Progenitor cell of endocrine pancreas (in vitro differentiated cells): ENCODE results near the gene KIF16B. TPM values are rescaled to one million over a fixed set of nuclear protein-coding genes. Genes with fewer than 3 reads are reported as not detected.

Experiments
- DNase-seq: peaks from one replicate; pipeline ENCODE4 v3.0.0; 2021; ENCODE audit warnings: low spot score; ENCODE audit not compliant: unreplicated experiment
- H3K27ac Mint-ChIP-seq: 2 replicates; pipeline ENCODE4 v1.8.0; 2021; ENCODE audit warnings: mild to moderate bottlenecking, moderate library complexity, mixed read lengths
- H3K27me3 Mint-ChIP-seq: 2 replicates; pipeline ENCODE4 v1.8.0; 2021; ENCODE audit warnings: mixed read lengths
- H3K36me3 Mint-ChIP-seq: 2 replicates; pipeline ENCODE4 v1.8.0; 2022; ENCODE audit warnings: mixed read lengths; ENCODE audit not compliant: insufficient read depth
- H3K4me1 Mint-ChIP-seq: 2 replicates; pipeline ENCODE4 v1.8.0; 2021; ENCODE audit warnings: low read depth, mixed read lengths
- H3K4me3 Mint-ChIP-seq: 2 replicates; pipeline ENCODE4 v1.8.0; 2021; ENCODE audit warnings: low read depth, mild to moderate bottlenecking, moderate library complexity, mixed read lengths
- H3K9me3 Mint-ChIP-seq: 2 replicates; pipeline ENCODE4 v1.8.0; 2021; ENCODE audit warnings: low read depth, mixed read lengths
- total RNA-seq: library from RNA; stranded (reverse); gene quantifications from 2 replicates; pipeline ENCODE4 v1.2.1, GENCODE V29; 2021
- TF ChIP-seq, protein P1 (sequence below): fragments of 200-600 bp; sonication (generic); IDR thresholded peaks from one replicate; pipeline ENCODE4 v1.5.0; 2021; ENCODE audit warnings: antibody characterized with exemption, mild to moderate bottlenecking; ENCODE audit not compliant: unreplicated experiment

Gene KIF16B
- total RNA-seq, 1 donor from 2014 or later, result 10.8 TPM

DNA sequence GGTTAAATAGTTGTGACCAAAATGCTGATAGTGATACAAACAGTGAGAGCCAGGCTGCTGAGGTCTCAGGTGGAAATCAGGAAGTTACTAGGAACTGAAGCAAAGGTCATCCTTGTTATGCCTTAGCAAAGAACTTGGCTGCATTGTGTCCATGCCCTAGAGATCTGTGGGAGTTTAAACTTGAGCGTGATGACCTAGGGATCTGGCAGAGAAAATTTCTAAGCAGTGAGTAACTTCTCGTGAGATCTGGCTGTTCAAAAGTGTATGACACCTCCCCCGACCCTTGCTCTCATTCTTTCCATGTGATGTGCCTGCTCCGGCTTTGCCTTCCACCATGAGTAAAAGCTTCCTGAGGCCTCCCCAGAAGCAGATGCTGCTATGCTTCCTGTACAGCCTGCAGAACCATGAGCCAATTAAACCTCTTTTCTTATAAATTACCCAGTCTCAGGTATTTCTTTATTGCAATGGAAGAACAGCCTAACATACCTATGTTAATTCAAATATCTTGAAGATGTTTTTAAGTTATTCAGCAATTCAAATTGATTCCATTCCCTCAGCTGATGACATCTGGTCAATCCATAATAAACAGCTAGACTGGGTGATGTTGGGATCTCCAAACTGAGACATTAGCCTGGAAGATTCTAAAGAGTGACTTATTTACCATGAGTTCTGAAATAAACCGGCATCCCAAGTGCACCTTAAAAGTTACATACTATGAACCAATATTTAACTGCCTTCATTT, 33.8 kb downstream of the KIF16B start:
- DNase-seq, result no peak
- TF ChIP-seq, protein P1, sequence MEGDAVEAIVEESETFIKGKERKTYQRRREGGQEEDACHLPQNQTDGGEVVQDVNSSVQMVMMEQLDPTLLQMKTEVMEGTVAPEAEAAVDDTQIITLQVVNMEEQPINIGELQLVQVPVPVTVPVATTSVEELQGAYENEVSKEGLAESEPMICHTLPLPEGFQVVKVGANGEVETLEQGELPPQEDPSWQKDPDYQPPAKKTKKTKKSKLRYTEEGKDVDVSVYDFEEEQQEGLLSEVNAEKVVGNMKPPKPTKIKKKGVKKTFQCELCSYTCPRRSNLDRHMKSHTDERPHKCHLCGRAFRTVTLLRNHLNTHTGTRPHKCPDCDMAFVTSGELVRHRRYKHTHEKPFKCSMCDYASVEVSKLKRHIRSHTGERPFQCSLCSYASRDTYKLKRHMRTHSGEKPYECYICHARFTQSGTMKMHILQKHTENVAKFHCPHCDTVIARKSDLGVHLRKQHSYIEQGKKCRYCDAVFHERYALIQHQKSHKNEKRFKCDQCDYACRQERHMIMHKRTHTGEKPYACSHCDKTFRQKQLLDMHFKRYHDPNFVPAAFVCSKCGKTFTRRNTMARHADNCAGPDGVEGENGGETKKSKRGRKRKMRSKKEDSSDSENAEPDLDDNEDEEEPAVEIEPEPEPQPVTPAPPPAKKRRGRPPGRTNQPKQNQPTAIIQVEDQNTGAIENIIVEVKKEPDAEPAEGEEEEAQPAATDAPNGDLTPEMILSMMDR, result no peak
- H3K27ac Mint-ChIP-seq, result no peak overlapping the region
- no peaks in the 10 kb centered on the region for H3K36me3 Mint-ChIP-seq
- no peaks in the 10 kb centered on the region for H3K9me3 Mint-ChIP-seq
- no peaks in the 10 kb centered on the region for H3K27me3 Mint-ChIP-seq
- H3K4me3 Mint-ChIP-seq, result no peak overlapping the region
- H3K4me1 Mint-ChIP-seq, result peaks cover 6% of the 10 kb centered on the region

GRCh38 chr20:16538779-16539178, 34.5 kb downstream of the KIF16B start:
- no peaks in the 10 kb centered on the region for H3K27me3 Mint-ChIP-seq
- TF ChIP-seq, protein P1, result no peak
- H3K9me3 Mint-ChIP-seq, result no peaks in the 10 kb centered on the region
- peaks cover 3% of the 10 kb centered on the region for H3K4me1 Mint-ChIP-seq
- H3K27ac Mint-ChIP-seq, result no peak overlapping the region
- no peak for DNase-seq
- no peaks in the 10 kb centered on the region for H3K36me3 Mint-ChIP-seq
- H3K4me3 Mint-ChIP-seq, result no peak overlapping the region

- Mint-ChIP-seq H3K4me1 (no peaks in the 10 kb centered on the region), H3K9me3 (no peaks in the 10 kb centered on the region), H3K36me3 (no peaks in the 10 kb centered on the region), H3K27me3 (no peaks in the 10 kb centered on the region), H3K27ac (no peak overlapping the region), H3K4me3 (no peak overlapping the region)
- DNase-seq, result no peak
- TF ChIP-seq, protein P1, result no peak
Measured at GRCh38 chr20:16537918-16538317, 35.3 kb downstream of the KIF16B start.

GRCh38 chr20:16537025-16537665, 36.1 kb downstream of the KIF16B start:
- DNase-seq, result no peak
- Mint-ChIP-seq H3K36me3 (no peaks in the 10 kb centered on the region), H3K9me3 (no peaks in the 10 kb centered on the region), H3K27me3 (no peaks in the 10 kb centered on the region), H3K4me3 (no peak overlapping the region), H3K27ac (no peak overlapping the region), H3K4me1 (no peaks in the 10 kb centered on the region)
- TF ChIP-seq, protein P1, result no peak

GRCh38 chr20:16535277-16535676, 38.0 kb downstream of the KIF16B start:
- DNase-seq, result no peak
- no peaks in the 10 kb centered on the region for H3K4me1 Mint-ChIP-seq
- H3K4me3 Mint-ChIP-seq, result no peak overlapping the region
- TF ChIP-seq, protein P1, result no peak
- no peaks in the 10 kb centered on the region for H3K9me3 Mint-ChIP-seq
- no peaks in the 10 kb centered on the region for H3K27me3 Mint-ChIP-seq
- H3K36me3 Mint-ChIP-seq, result no peaks in the 10 kb centered on the region
- H3K27ac Mint-ChIP-seq, result no peak overlapping the region
